Natural killer cell (primary cell): Measurements from ENCODE around the gene ARID5B. TPM values are rescaled to one million over a fixed set of nuclear protein-coding genes. Genes with fewer than 3 reads are reported as not detected.

Experiments
- ATAC-seq, 3 donors: fragments of 150-1000 bp in 2 of 3; fragments of 200-7000 bp in 1 of 3; cut with Tn5 transposase; 1 replicate in 1 of 3; 2 replicates in 2 of 3; pipeline ENCODE4 v1.10.0; 2021; ENCODE audit warnings: mild to moderate bottlenecking in 2 of 3, moderate library complexity in 2 of 3
- DNase-seq, 2 donors: peaks; one replicate each; pipeline versions ENCODE4 v3.0.0 to v3.0.0-alpha.2; 2013 to 2021; ENCODE audit warnings: mixed read lengths in 1 of 2
- H3K27ac ChIP-seq: one replicate; pipeline ENCODE4 v1.5.1; 2013; ENCODE audit warnings: mild to moderate bottlenecking, low read length
- H3K27me3 ChIP-seq: one replicate; pipeline ENCODE4 v1.6.1; 2013; ENCODE audit warnings: low read length; ENCODE audit not compliant: control insufficient read depth, insufficient read depth
- H3K36me3 ChIP-seq: one replicate; pipeline ENCODE4 v1.6.1; 2013; ENCODE audit warnings: low read length; ENCODE audit not compliant: control insufficient read depth, insufficient read depth
- H3K4me1 ChIP-seq: one replicate; pipeline ENCODE4 v1.6.1; 2013; ENCODE audit warnings: low read length; ENCODE audit not compliant: control insufficient read depth, insufficient read depth
- H3K4me3 ChIP-seq: one replicate; pipeline ENCODE4 v1.5.1; 2013; ENCODE audit warnings: low read length
- H3K9me3 ChIP-seq: one replicate; pipeline ENCODE4 v1.6.1; 2013; ENCODE audit warnings: low read length; ENCODE audit not compliant: control insufficient read depth, insufficient read depth
- H3K27ac Mint-ChIP-seq, 2 donors: one replicate each; pipeline ENCODE4 v1.8.0; 2022; ENCODE audit warnings: mild to moderate bottlenecking in 2 of 2, mixed read lengths in 2 of 2, moderate library complexity in 1 of 2
- H3K27me3 Mint-ChIP-seq, 2 donors: one replicate each; pipeline ENCODE4 v1.8.0; 2022; ENCODE audit warnings: low read depth in 2 of 2, mixed read lengths in 2 of 2
- H3K36me3 Mint-ChIP-seq: one replicate; pipeline ENCODE4 v1.8.0; 2022; ENCODE audit warnings: mixed read lengths
- H3K4me1 Mint-ChIP-seq, 2 donors: one replicate each; pipeline ENCODE4 v1.8.0; 2022; ENCODE audit warnings: mixed read lengths in 2 of 2
- H3K4me3 Mint-ChIP-seq: one replicate; pipeline ENCODE4 v1.8.0; 2022; ENCODE audit warnings: mild to moderate bottlenecking, moderate library complexity, mixed read lengths
- H3K9me3 Mint-ChIP-seq, 2 donors: one replicate each; pipeline ENCODE4 v1.8.0; 2022; ENCODE audit warnings: mixed read lengths in 2 of 2
- WGBS: methylation state at CpG from one replicate; pipeline ENCODE4 v1.1.7; 2013; ENCODE audit warnings: missing lambda C conversion rate; ENCODE audit not compliant: insufficient coverage; 5-methylcytosine and 5-hydroxymethylcytosine counted together
- intact Hi-C: fragments of 100-400 bp; cut with micrococcal nuclease; formaldehyde crosslinking; loops from one replicate; pipeline ENCODE4 v1.14.2; 2022
- total RNA-seq, 4 donors: library from RNA; stranded (reverse); fragments of 120-200 nt in 1 of 4; gene quantifications; one replicate each; pipeline versions ENCODE4 v1.2.3 to v1.2.4, GENCODE V29; 2013 to 2022
- TF ChIP-seq, protein P1 (sequence below): fragments of 200-600 bp; IDR thresholded peaks from one replicate; pipeline ENCODE4 v1.8.0; 2022; ENCODE audit warnings: antibody characterized with exemption

ARID5B gene
- total RNA-seq, 3 donors from 2014 or later (not counting 1 experiment from before 2014, with no cell fraction given) = 22.3 to 44.3 (median 31.3) TPM

DNA sequence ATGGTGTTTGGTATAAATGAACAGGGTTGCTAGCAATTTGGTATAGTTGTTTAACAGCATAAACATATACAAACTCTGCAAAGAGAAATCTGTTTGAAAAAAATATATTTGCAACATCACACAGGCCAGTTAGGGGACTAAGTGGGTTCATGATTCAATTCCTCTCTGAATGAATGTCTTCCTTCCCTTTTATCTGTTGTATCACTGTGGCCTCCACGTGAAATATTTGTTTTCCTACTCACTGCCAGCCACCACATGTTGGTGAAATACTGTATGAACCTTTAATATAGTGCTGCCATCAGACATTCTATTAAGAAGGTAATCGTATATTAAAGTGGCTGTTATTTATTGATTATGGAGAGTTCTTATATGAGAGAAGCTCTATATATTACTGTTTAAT, 157.0 kb downstream of the ARID5B start:
- Mint-ChIP-seq H3K4me3 (no peak overlapping the region), H3K27ac (peak overlapping the region in 1 of 2 donors; percentile 74), H3K4me1 (peaks cover 38 to 69% of the 10 kb centered on the region in 2 donors), H3K27me3 (no peaks in the 10 kb centered on the region), H3K36me3 (peaks cover 29% of the 10 kb centered on the region), H3K9me3 (no peaks in the 10 kb centered on the region)
- no peak for ATAC-seq
- no peak for DNase-seq
- Histone ChIP-seq H3K4me3 (no peak overlapping the region), H3K9me3 (no peaks in the 10 kb centered on the region), H3K36me3 (peaks cover 43% of the 10 kb centered on the region), H3K27ac (no peak overlapping the region), H3K4me1 (peaks cover 7% of the 10 kb centered on the region), H3K27me3 (no peaks in the 10 kb centered on the region)
- TF ChIP-seq, protein P1, sequence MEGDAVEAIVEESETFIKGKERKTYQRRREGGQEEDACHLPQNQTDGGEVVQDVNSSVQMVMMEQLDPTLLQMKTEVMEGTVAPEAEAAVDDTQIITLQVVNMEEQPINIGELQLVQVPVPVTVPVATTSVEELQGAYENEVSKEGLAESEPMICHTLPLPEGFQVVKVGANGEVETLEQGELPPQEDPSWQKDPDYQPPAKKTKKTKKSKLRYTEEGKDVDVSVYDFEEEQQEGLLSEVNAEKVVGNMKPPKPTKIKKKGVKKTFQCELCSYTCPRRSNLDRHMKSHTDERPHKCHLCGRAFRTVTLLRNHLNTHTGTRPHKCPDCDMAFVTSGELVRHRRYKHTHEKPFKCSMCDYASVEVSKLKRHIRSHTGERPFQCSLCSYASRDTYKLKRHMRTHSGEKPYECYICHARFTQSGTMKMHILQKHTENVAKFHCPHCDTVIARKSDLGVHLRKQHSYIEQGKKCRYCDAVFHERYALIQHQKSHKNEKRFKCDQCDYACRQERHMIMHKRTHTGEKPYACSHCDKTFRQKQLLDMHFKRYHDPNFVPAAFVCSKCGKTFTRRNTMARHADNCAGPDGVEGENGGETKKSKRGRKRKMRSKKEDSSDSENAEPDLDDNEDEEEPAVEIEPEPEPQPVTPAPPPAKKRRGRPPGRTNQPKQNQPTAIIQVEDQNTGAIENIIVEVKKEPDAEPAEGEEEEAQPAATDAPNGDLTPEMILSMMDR = no peak
- WGBS = 89% methylated on average over 1 of the region's 2 CpGs
- intact Hi-C loops = no loop called here

DNA sequence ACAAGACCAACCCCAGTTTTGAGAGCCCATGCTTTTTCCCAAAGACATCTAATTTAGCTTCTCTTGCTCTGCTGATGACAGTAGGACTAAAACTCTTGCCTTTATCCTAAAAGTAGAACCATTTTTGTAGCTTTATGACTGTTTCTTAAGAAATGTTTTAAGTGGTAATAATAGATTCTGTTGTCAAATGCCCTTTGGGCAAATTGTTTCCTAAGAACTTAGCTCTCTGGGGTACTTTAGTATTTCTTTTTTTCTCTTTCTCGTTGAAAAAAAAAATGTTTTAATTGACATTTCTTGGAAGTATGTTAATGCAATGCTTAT, 157.4 kb downstream of the ARID5B start:
- WGBS = no CpG with 5 or more reads among the region's 1 CpG
- peak overlapping the region; percentile 54 to 74 for H3K27ac Mint-ChIP-seq

DNA sequence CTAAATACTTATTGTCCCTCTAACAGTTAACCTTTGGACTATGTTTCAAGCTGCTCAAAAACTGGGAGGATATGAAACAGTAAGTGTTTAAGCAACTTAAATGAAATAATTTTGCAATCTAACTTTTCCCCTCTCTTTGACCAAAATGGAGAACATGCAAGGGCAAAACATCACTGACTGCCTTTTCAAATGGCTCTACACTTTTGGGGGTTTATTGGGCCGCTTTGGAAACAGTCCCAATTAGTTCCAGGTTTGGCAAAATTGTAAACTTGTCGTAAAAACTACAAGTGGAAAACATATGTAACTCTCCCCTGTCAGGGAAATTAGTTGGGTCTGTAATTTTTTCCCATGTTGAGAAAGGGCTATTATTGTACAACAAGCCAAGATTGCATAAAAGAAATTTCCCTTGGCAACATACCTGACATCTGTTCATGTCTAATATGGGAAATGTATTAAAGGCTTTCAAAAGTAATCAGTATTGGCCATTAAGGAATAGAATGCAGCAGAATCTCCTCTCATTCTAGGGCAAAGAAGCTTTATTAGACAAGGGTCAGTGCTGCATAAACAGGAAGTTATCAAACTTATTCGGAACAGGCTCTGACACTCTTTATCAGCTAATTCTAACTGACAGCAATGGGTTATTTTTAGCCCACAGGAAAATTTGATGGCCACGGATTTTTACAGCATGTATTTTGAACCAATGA, 157.9 kb downstream of the ARID5B start:
- Mint-ChIP-seq H3K27ac (peak overlapping the region; percentile 54 to 74), H3K9me3 (no peaks in the 10 kb centered on the region), H3K4me1 (peaks cover 33 to 65% of the 10 kb centered on the region in 2 donors), H3K36me3 (peaks cover 29% of the 10 kb centered on the region), H3K27me3 (no peaks in the 10 kb centered on the region), H3K4me3 (no peak overlapping the region)
- intact Hi-C loops = no loop called here
- no peaks in the 10 kb centered on the region for H3K9me3 ChIP-seq
- no peak overlapping the region for H3K4me3 ChIP-seq
- peaks cover 47% of the 10 kb centered on the region for H3K36me3 ChIP-seq
- DNase-seq (no peak), ATAC-seq (no peak)
- no peaks in the 10 kb centered on the region for H3K27me3 ChIP-seq
- 44% methylated on average over 3 of the region's 4 CpGs for WGBS
- H3K4me1 ChIP-seq = peaks cover 4% of the 10 kb centered on the region
- TF ChIP-seq, protein P1 = no peak
- H3K27ac ChIP-seq = no peak overlapping the region

More for the DNA sequence above, 157.4 kb downstream of the ARID5B start:
- H3K4me1 ChIP-seq = peaks cover 7% of the 10 kb centered on the region
- no peak overlapping the region for H3K4me3 ChIP-seq
- Mint-ChIP-seq H3K9me3 (no peaks in the 10 kb centered on the region), H3K27me3 (no peaks in the 10 kb centered on the region), H3K36me3 (peaks cover 29% of the 10 kb centered on the region), H3K4me1 (peaks cover 38 to 69% of the 10 kb centered on the region in 2 donors), H3K4me3 (no peak overlapping the region)
- H3K27ac ChIP-seq = no peak overlapping the region
- DNase-seq (no peak), ATAC-seq (no peak)
- H3K36me3 ChIP-seq = peaks cover 46% of the 10 kb centered on the region
- intact Hi-C loops = no loop called here
- TF ChIP-seq, protein P1 = no peak
- no peaks in the 10 kb centered on the region for H3K27me3 ChIP-seq
- no peaks in the 10 kb centered on the region for H3K9me3 ChIP-seq

DNA sequence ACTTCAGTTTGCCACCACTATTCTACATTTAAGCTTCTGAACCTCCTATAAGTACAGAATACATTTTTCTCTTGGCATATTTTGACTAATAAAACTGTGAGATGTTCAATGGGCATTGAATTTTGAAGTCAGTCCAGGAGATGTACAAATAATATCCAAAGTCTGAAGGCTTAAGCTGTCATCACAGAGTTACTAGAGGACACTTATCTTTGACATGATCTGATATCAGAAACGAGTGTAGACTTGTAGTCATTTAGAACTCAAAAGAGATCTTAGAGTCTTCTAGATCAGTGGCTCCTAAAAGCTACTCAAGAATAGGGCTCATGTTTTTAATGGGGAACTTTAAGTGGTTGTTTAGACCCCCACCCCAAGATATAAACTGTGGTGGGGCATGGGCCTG, 160.5 kb downstream of the ARID5B start:
- Histone ChIP-seq H3K4me1 (no peaks in the 10 kb centered on the region), H3K27me3 (no peaks in the 10 kb centered on the region), H3K36me3 (peaks cover 46% of the 10 kb centered on the region), H3K4me3 (no peak overlapping the region), H3K9me3 (no peaks in the 10 kb centered on the region), H3K27ac (no peak overlapping the region)
- no peak for ATAC-seq
- no peaks in the 10 kb centered on the region for H3K9me3 Mint-ChIP-seq
- H3K4me1 Mint-ChIP-seq = peaks cover 28 to 42% of the 10 kb centered on the region in 2 donors
- H3K36me3 Mint-ChIP-seq = peaks cover 25% of the 10 kb centered on the region
- no peak for DNase-seq
- TF ChIP-seq, protein P1 = no peak
- no peaks in the 10 kb centered on the region for H3K27me3 Mint-ChIP-seq
- intact Hi-C loops = no loop called here
- no peak overlapping the region for H3K4me3 Mint-ChIP-seq
- WGBS = 64% methylated on average over 1 of the region's 1 CpG
- H3K27ac Mint-ChIP-seq = no peak overlapping the region
